Loucy (cell line): ENCODE data around the gene CNTNAP2.

Experiments used
- H2AFZ ChIP-seq: fragments of 200-600 bp; sonication (generic); 2 replicates; pipeline ENCODE4 v1.6.0; 2016; ENCODE audit warnings: antibody characterized with exemption, mild to moderate bottlenecking, low read length, moderate library complexity
- H3F3A ChIP-seq: fragments of 200-600 bp; 2 replicates; pipeline ENCODE4 v1.6.0; 2016; ENCODE audit warnings: antibody characterized with exemption, low read depth, mild to moderate bottlenecking
- H3K27me3 ChIP-seq: fragments of 200-600 bp; sonication (generic); 2 replicates; pipeline ENCODE4 v1.6.1; 2014; ENCODE audit warnings: low read length, mild to moderate bottlenecking; ENCODE audit not compliant: insufficient read depth, poor library complexity, severe bottlenecking
- H3K36me3 ChIP-seq: fragments of 200-600 bp; sonication (generic); 2 replicates; pipeline ENCODE4 v1.6.1; 2016; ENCODE audit warnings: low read length; ENCODE audit not compliant: insufficient read depth
- H3K4me1 ChIP-seq: fragments of 200-600 bp; sonication (generic); 2 replicates; pipeline ENCODE4 v1.5.1; 2014; ENCODE audit warnings: low read length, mild to moderate bottlenecking; ENCODE audit not compliant: insufficient read depth, poor library complexity, severe bottlenecking
- H3K4me2 ChIP-seq: fragments of 200-600 bp; sonication (generic); 2 replicates; pipeline ENCODE4 v1.6.0; 2014; ENCODE audit warnings: antibody characterized with exemption, low read length, low read depth, mild to moderate bottlenecking; ENCODE audit not compliant: poor library complexity, severe bottlenecking
- H3K4me3 ChIP-seq: fragments of 200-600 bp; sonication (generic); 2 replicates; pipeline ENCODE4 v1.5.1; 2014; ENCODE audit warnings: low read length, mild to moderate bottlenecking, mixed read lengths; ENCODE audit not compliant: poor library complexity, severe bottlenecking
- H3K79me2 ChIP-seq: fragments of 200-600 bp; sonication (generic); 2 replicates; pipeline ENCODE4 v1.6.1; 2014; ENCODE audit warnings: low read length; ENCODE audit not compliant: insufficient read depth
- H3K9ac ChIP-seq: fragments of 200-600 bp; sonication (generic); 2 replicates; pipeline ENCODE4 v1.6.0; 2014; ENCODE audit warnings: mild to moderate bottlenecking, low read depth, low read length, moderate library complexity; ENCODE audit not compliant: poor library complexity, severe bottlenecking
- H3K9me2 ChIP-seq: fragments of 200-600 bp; sonication (generic); replicated peaks from 2 replicates; pipeline ENCODE4 v1.6.1; 2016; ENCODE audit warnings: low read depth, low read length, mixed read lengths
- H3K9me3 ChIP-seq: fragments of 200-600 bp; sonication (generic); 2 replicates; pipeline ENCODE4 v1.6.1; 2014; ENCODE audit warnings: mild to moderate bottlenecking, antibody characterized with exemption, low read length, low read depth; ENCODE audit not compliant: insufficient read depth
- H4K20me1 ChIP-seq: fragments of 200-600 bp; sonication (generic); 2 replicates; pipeline ENCODE4 v1.6.0; 2014; ENCODE audit warnings: antibody characterized with exemption, low read length, mild to moderate bottlenecking; ENCODE audit not compliant: insufficient read depth, poor library complexity, severe bottlenecking
- CTCF ChIP-seq: fragments of 200-600 bp; sonication (generic); conservative IDR thresholded peaks from 2 replicates; pipeline ENCODE4 v1.5.1; 2014; ENCODE audit warnings: mild to moderate bottlenecking, antibody characterized with exemption, low read length
- EZH2phosphoT487 ChIP-seq: fragments of 200-600 bp; IDR thresholded peaks from 2 replicates; pipeline ENCODE4 v1.6.1; 2018; ENCODE audit warnings: antibody characterized with exemption, mild to moderate bottlenecking, moderate library complexity, borderline replicate concordance

Gene CNTNAP2

GRCh38 chr7:147941381-147941780 lies 1824.8 kb downstream of the CNTNAP2 start:
- H4K20me1 ChIP-seq: no peaks in the 10 kb centered on the region
- no peak overlapping the region for H3K4me3 ChIP-seq
- no peaks in the 10 kb centered on the region for H3K9me2 ChIP-seq
- no peaks in the 10 kb centered on the region for H3K27me3 ChIP-seq
- H3K36me3 ChIP-seq: no peaks in the 10 kb centered on the region
- no peaks in the 10 kb centered on the region for H3K4me1 ChIP-seq
- H3K9ac ChIP-seq: no peak overlapping the region
- H3K79me2 ChIP-seq: no peaks in the 10 kb centered on the region
- no peaks in the 10 kb centered on the region; the same call in 1 of the 2 replicates for H3K9me3 ChIP-seq
- H3F3A ChIP-seq: no peaks in the 10 kb centered on the region
- no peak overlapping the region for H3K4me2 ChIP-seq
- TF ChIP-seq EZH2phosphoT487: no peak
- H2AFZ ChIP-seq: no peak overlapping the region

- H3K4me3 ChIP-seq: no peak overlapping the region
- H3F3A ChIP-seq: no peaks in the 10 kb centered on the region
- H3K4me1 ChIP-seq: no peaks in the 10 kb centered on the region
- no peaks in the 10 kb centered on the region for H4K20me1 ChIP-seq
- no peak overlapping the region for H2AFZ ChIP-seq
- no peaks in the 10 kb centered on the region for H3K27me3 ChIP-seq
- H3K9me3 ChIP-seq: no peaks in the 10 kb centered on the region; the same call in 1 of the 2 replicates
- no peak for TF ChIP-seq EZH2phosphoT487
- TF ChIP-seq CTCF: no peak
- H3K9ac ChIP-seq: no peak overlapping the region
- no peak overlapping the region for H3K4me2 ChIP-seq
- H3K79me2 ChIP-seq: no peaks in the 10 kb centered on the region
- no peaks in the 10 kb centered on the region for H3K36me3 ChIP-seq
- no peaks in the 10 kb centered on the region for H3K9me2 ChIP-seq
Observed at GRCh38 chr7:147944321-147944720, 1827.7 kb downstream of the CNTNAP2 start.

GRCh38 chr7:147952918-147953317 lies 1836.3 kb downstream of the CNTNAP2 start:
- H3K36me3 ChIP-seq: no peaks in the 10 kb centered on the region
- no peaks in the 10 kb centered on the region for H3K4me1 ChIP-seq
- H3K9me3 ChIP-seq: no peaks in the 10 kb centered on the region
- H3K9ac ChIP-seq: no peak overlapping the region
- H3K9me2 ChIP-seq: no peaks in the 10 kb centered on the region
- no peaks in the 10 kb centered on the region for H3F3A ChIP-seq
- TF ChIP-seq CTCF (no peak), EZH2phosphoT487 (no peak)
- H2AFZ ChIP-seq: no peak overlapping the region
- H3K4me2 ChIP-seq: no peak overlapping the region
- no peaks in the 10 kb centered on the region for H4K20me1 ChIP-seq
- no peak overlapping the region for H3K4me3 ChIP-seq
- H3K27me3 ChIP-seq: no peaks in the 10 kb centered on the region
- no peaks in the 10 kb centered on the region for H3K79me2 ChIP-seq

GRCh38 chr7:147968046-147968610 lies 1851.5 kb downstream of the CNTNAP2 start:
- Histone ChIP-seq H3K4me2 (no peak overlapping the region), H3K4me1 (no peaks in the 10 kb centered on the region), H3K4me3 (no peak overlapping the region), H3K79me2 (no peaks in the 10 kb centered on the region), H3K9me3 (no peaks in the 10 kb centered on the region), H3K36me3 (no peaks in the 10 kb centered on the region), H2AFZ (no peak overlapping the region), H3K9ac (no peak overlapping the region), H4K20me1 (no peaks in the 10 kb centered on the region), H3K27me3 (no peaks in the 10 kb centered on the region), H3F3A (no peaks in the 10 kb centered on the region), H3K9me2 (no peaks in the 10 kb centered on the region)
- TF ChIP-seq CTCF (no peak), EZH2phosphoT487 (no peak)
